BLaER1 (cell line): ENCODE results near the gene ID4.
A peak's percentile ranks its signal among the peaks of the same experiment; 100 is the strongest.

Source experiments
- H3K27ac ChIP-seq: shearing (Covaris generic); formaldehyde crosslinking; 2 replicates; pipeline ENCODE4 v1.8.1; 2022
- H3K27me3 ChIP-seq: shearing (Covaris generic); formaldehyde crosslinking; 2 replicates; pipeline ENCODE4 v1.8.1; 2022
- H3K36me3 ChIP-seq: shearing (Covaris generic); formaldehyde crosslinking; 2 replicates; pipeline ENCODE4 v1.8.1; 2022
- H3K4me1 ChIP-seq: shearing (Covaris generic); formaldehyde crosslinking; 2 replicates; pipeline ENCODE4 v1.8.1; 2022
- H3K4me2 ChIP-seq: shearing (Covaris generic); formaldehyde crosslinking; 2 replicates; pipeline ENCODE4 v1.8.1; 2022
- H3K4me3 ChIP-seq: shearing (Covaris generic); formaldehyde crosslinking; 2 replicates; pipeline ENCODE4 v1.8.1; 2022
- H3K9ac ChIP-seq: shearing (Covaris generic); formaldehyde crosslinking; 2 replicates; pipeline ENCODE4 v1.8.1; 2022
- H3K9me3 ChIP-seq: shearing (Covaris generic); formaldehyde crosslinking; 2 replicates; pipeline ENCODE4 v1.8.1; 2022
- H4K20me1 ChIP-seq: shearing (Covaris generic); formaldehyde crosslinking; 2 replicates; pipeline ENCODE4 v1.8.1; 2022
- Cebpa-rat ChIP-seq: shearing (Covaris generic); IDR thresholded peaks from 2 replicates; pipeline ENCODE4 v1.8.1; 2022

The ID4 gene

DNA sequence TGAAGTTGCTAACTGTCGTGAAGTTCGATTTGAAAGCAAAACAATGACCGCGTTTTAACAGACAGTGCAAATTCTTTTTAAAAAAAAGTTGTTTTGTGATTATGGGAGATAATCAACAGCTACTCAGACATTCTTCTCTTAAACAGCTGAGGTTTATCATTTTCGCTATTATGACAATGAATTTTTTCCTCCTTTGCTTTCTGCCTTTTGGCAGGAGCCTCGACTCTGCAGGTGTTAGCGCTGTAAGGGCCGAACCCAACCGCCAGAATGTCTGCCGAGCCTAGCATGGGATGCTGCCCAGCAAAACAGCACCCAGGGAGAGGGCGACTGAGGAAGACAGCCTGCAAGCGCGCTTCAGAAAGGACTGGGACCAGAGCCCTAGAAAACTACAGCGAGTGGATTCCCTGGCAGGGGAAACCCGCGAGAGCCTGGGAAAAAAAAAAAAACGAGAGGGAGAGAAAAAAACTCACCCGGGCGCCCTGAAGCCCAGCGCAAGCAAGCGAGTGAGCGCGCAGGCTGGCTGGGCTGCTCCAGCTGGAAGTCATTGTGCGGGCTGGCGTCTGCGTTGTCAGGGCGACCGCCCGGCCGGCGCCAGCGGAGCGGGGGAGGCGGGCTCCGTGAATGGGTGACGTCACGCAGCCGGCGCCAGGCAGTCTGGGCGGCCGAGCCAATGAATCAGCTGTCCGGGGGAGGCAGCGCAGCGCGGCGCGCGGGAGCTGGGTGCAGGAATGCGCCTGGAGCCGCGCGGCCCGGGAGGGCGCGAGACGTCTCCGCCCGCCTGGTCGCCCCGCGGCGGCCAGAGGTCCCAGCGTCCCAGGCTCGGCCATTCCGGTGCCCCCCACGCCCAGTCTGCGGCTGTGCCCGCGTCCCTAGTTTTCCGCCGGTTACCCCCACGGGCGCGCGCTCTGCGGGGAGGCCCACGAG is 32.7 kb upstream of the ID4 start:
- Histone ChIP-seq H3K36me3 (no peaks in the 10 kb centered on the region), H3K27me3 (peaks cover 14% of the 10 kb centered on the region; the same call in 1 of the 2 replicates), H3K27ac (no peak overlapping the region), H4K20me1 (no peaks in the 10 kb centered on the region), H3K9me3 (no peaks in the 10 kb centered on the region), H3K4me2 (peak overlapping the region; percentile 98), H3K4me3 (peak overlapping the region; percentile 74), H3K4me1 (peaks cover 8% of the 10 kb centered on the region), H3K9ac (peak overlapping the region; percentile 77)
- TF ChIP-seq Cebpa-rat, result no peak

DNA sequence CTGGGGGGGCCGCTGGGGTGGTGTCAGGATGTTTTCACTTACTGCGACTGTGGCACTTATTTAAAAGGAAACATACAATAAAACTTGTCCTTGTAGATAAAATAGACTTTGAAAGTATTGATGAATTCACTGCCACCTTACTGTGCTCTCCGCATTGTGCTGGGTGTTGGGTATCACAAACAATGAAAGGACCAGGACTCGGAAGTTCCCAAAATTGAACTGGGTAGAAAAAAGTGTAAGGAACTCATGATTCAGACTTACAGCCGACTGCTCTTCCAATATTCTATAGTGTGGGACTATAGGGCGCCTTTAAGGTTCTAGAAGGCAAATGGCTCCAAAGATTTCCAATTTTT is 32.1 kb upstream of the ID4 start:
- Histone ChIP-seq H3K9ac (peak overlapping the region; percentile 77), H3K4me3 (peak overlapping the region; percentile 74), H3K4me2 (peak overlapping the region; percentile 98)

DNA sequence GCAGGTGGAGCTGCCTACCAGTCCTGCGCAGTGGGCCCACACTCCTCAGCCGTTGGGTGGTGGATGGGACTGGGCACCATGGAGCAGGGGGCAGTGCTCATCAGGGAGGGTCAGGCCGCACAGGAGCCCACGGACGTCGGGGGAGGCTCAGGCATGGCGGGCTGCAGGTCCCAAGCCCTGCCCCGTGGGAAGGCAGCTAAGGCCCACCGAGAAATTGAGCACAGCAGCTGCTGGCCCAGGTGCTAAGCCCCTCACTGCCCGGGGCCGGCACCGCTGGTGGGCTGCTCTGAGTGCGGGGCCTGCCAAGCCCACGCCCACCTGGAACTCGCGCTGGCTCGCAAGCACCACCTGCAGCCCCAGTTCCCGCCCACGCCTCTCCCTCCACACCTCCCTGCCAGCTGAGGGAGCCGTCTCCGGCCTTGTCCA is 30.2 kb upstream of the ID4 start:
- H3K4me1 ChIP-seq, result peaks cover 8% of the 10 kb centered on the region
- H3K27me3 ChIP-seq, result peaks cover 14% of the 10 kb centered on the region; the same call in 1 of the 2 replicates
- no peak overlapping the region for H3K27ac ChIP-seq
- H4K20me1 ChIP-seq, result no peaks in the 10 kb centered on the region
- no peaks in the 10 kb centered on the region for H3K36me3 ChIP-seq
- no peak overlapping the region for H3K4me2 ChIP-seq
- H3K4me3 ChIP-seq, result no peak overlapping the region
- H3K9ac ChIP-seq, result no peak overlapping the region
- H3K9me3 ChIP-seq, result no peaks in the 10 kb centered on the region
- no peak for TF ChIP-seq Cebpa-rat

More for the DNA sequence above, 32.1 kb upstream of the ID4 start:
- TF ChIP-seq Cebpa-rat, result no peak
- no peaks in the 10 kb centered on the region for H4K20me1 ChIP-seq
- H3K27me3 ChIP-seq, result peaks cover 14% of the 10 kb centered on the region; the same call in 1 of the 2 replicates
- no peaks in the 10 kb centered on the region for H3K36me3 ChIP-seq
- no peaks in the 10 kb centered on the region for H3K9me3 ChIP-seq
- peaks cover 8% of the 10 kb centered on the region for H3K4me1 ChIP-seq
- H3K27ac ChIP-seq, result no peak overlapping the region

DNA sequence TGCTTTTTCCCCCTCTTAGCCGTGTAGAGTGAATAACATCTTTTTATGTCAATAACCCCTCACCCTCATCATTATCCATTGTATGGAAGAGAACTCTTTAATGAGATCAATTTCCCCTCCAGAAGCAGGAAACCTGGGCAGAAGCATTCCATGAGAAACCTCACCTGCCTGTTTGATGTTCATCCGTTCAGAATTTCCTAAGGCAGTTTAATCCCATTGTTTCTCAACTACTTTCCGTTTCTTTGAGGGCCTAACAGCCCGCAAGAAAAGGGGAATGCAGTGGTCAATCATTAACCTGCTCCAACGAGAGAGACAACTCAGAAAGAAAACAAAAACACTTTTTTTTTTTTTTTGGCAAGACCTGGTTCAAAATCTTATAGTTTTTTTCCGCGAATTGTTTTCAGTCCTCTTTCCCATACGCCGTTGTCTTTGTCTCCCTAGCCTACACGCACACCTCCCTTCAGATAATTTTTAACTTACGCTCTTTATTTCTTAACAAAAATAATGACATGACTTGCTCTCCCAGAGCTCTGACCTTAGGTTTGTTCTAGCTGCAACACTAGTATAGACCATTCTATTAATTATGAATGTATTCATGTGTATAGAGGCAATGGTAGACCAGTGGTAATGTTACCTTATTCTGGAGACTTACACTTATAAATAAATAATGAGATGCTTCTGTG is 25.6 kb upstream of the ID4 start:
- Histone ChIP-seq H3K27me3 (no peaks in the 10 kb centered on the region), H3K27ac (no peak overlapping the region), H3K4me3 (no peak overlapping the region), H3K9me3 (no peaks in the 10 kb centered on the region), H3K9ac (no peak overlapping the region), H4K20me1 (no peaks in the 10 kb centered on the region), H3K4me2 (no peak overlapping the region), H3K36me3 (no peaks in the 10 kb centered on the region), H3K4me1 (no peaks in the 10 kb centered on the region)
- TF ChIP-seq Cebpa-rat, result no peak

GRCh38 chr6:19812512-19813119 is 24.6 kb upstream of the ID4 start:
- H4K20me1 ChIP-seq, result no peaks in the 10 kb centered on the region
- no peak overlapping the region for H3K4me3 ChIP-seq
- H3K36me3 ChIP-seq, result no peaks in the 10 kb centered on the region
- no peak overlapping the region for H3K9ac ChIP-seq
- TF ChIP-seq Cebpa-rat, result no peak
- no peaks in the 10 kb centered on the region for H3K27me3 ChIP-seq
- H3K9me3 ChIP-seq, result no peaks in the 10 kb centered on the region
- H3K4me2 ChIP-seq, result no peak overlapping the region
- H3K4me1 ChIP-seq, result peaks cover 4% of the 10 kb centered on the region; the same call in 1 of the 2 replicates
- no peak overlapping the region for H3K27ac ChIP-seq

DNA sequence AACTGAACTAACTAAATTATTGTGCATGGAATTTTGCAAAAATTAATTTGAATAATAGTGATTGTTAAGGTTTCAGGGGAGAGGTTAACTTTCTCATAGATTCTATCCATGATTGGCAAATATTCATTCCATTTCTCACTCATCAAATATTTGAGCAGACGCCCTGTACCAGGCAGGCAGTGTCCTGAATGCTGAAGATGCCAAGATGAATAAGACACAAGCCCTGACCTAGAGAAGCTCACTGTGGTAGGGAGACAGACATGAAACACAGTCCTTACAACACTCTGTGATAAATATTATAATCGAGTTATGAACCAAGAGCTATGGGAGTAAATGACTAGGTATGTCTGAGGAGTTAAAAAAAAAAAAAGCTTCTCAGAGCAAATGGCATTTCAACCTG is 18.4 kb upstream of the ID4 start:
- no peaks in the 10 kb centered on the region for H4K20me1 ChIP-seq
- H3K9ac ChIP-seq, result no peak overlapping the region
- no peaks in the 10 kb centered on the region for H3K36me3 ChIP-seq

GRCh38 chr6:19824058-19824807 is 12.9 kb upstream of the ID4 start:
- Histone ChIP-seq H3K4me3 (no peak overlapping the region), H3K4me1 (no peaks in the 10 kb centered on the region), H3K9me3 (no peaks in the 10 kb centered on the region), H4K20me1 (no peaks in the 10 kb centered on the region), H3K36me3 (no peaks in the 10 kb centered on the region), H3K4me2 (no peak overlapping the region), H3K9ac (no peak overlapping the region), H3K27ac (no peak overlapping the region), H3K27me3 (no peaks in the 10 kb centered on the region)
- no peak for TF ChIP-seq Cebpa-rat

More for the DNA sequence above, 18.4 kb upstream of the ID4 start:
- TF ChIP-seq Cebpa-rat, result no peak
- no peak overlapping the region for H3K4me3 ChIP-seq
- H3K4me1 ChIP-seq, result peaks cover 4% of the 10 kb centered on the region; the same call in 1 of the 2 replicates
- H3K4me2 ChIP-seq, result no peak overlapping the region
- no peaks in the 10 kb centered on the region for H3K27me3 ChIP-seq
- H3K27ac ChIP-seq, result no peak overlapping the region
- no peaks in the 10 kb centered on the region for H3K9me3 ChIP-seq

- no peaks in the 10 kb centered on the region for H3K4me1 ChIP-seq
- no peaks in the 10 kb centered on the region for H3K36me3 ChIP-seq
- no peaks in the 10 kb centered on the region for H3K9me3 ChIP-seq
- TF ChIP-seq Cebpa-rat, result no peak
- H3K4me2 ChIP-seq, result no peak overlapping the region
- H4K20me1 ChIP-seq, result no peaks in the 10 kb centered on the region
- no peak overlapping the region for H3K9ac ChIP-seq
- H3K27me3 ChIP-seq, result no peaks in the 10 kb centered on the region
- no peak overlapping the region for H3K27ac ChIP-seq
- no peak overlapping the region for H3K4me3 ChIP-seq
Measured at GRCh38 chr6:19827247-19827646, 9.9 kb upstream of the ID4 start.

DNA sequence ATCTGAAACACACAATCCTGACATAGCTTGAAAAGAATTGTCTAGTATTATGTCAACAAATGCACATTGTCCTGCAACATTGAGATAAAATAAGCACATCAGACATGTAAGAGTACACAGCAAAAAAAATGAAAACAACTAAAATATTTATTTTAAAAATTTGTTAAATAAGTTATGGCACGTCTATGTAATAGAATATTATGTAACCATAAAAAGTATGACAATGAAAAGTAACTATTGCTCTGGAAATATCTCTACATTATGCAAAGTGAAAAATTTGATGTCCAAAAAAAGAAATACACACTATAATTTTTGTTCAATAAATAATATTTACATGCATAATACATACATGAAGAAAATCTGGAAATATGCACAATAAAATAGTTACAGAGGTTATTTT is 9.3 kb upstream of the ID4 start:
- H3K36me3 ChIP-seq, result no peaks in the 10 kb centered on the region
- no peaks in the 10 kb centered on the region for H3K4me1 ChIP-seq
- TF ChIP-seq Cebpa-rat, result no peak
- H4K20me1 ChIP-seq, result no peaks in the 10 kb centered on the region
- no peak overlapping the region for H3K27ac ChIP-seq
- no peaks in the 10 kb centered on the region for H3K9me3 ChIP-seq
- no peak overlapping the region for H3K4me3 ChIP-seq
- H3K4me2 ChIP-seq, result no peak overlapping the region
- H3K9ac ChIP-seq, result no peak overlapping the region
- H3K27me3 ChIP-seq, result no peaks in the 10 kb centered on the region
